HAP-1 (cell line): Measurements from ENCODE around the gene LAMTOR5.
"Not testable (repeated sequence)": the region's sequence is repeated elsewhere in the genome, so short reads cannot be mapped to it uniquely, and the experiment has no call there.

Source experiments
- DNase-seq, 2 experiments: peaks; one replicate each; pipeline ENCODE4 v3.0.0-alpha.2; 2016 to 2020; ENCODE audit warnings: low spot score in 2 of 2
- H3K27me3 ChIP-seq: fragments of 250-450 bp; sonication (Bioruptor Pico); 2 replicates; pipeline ENCODE4 v1.5.1; 2020; ENCODE audit warnings: low read depth, mild to moderate bottlenecking, moderate library complexity
- H3K36me3 ChIP-seq: fragments of 250-450 bp; sonication (Bioruptor Pico); replicated peaks from 2 replicates; pipeline ENCODE4 v1.5.1; 2020; ENCODE audit warnings: mild to moderate bottlenecking
- H3K4me1 ChIP-seq: fragments of 250-450 bp; sonication (Bioruptor Pico); 2 replicates; pipeline ENCODE4 v1.5.1; 2020; ENCODE audit warnings: mild to moderate bottlenecking
- H3K4me3 ChIP-seq: fragments of 250-450 bp; sonication (Bioruptor Pico); 2 replicates; pipeline ENCODE4 v1.5.1; 2020; ENCODE audit warnings: mild to moderate bottlenecking, moderate library complexity
- H3K9me3 ChIP-seq: fragments of 250-450 bp; sonication (Bioruptor Pico); 2 replicates; pipeline ENCODE4 v1.5.1; 2020; ENCODE audit warnings: mild to moderate bottlenecking, moderate library complexity
- in situ Hi-C: fragments of 300-500 bp; cut with MboI; formaldehyde crosslinking; loops from 3 replicates; pipeline ENCODE4 v1.14.3; 2020; ENCODE audit warnings: low sequenced_read_pairs, inconsistent platforms, mixed read lengths

LAMTOR5 gene

DNA sequence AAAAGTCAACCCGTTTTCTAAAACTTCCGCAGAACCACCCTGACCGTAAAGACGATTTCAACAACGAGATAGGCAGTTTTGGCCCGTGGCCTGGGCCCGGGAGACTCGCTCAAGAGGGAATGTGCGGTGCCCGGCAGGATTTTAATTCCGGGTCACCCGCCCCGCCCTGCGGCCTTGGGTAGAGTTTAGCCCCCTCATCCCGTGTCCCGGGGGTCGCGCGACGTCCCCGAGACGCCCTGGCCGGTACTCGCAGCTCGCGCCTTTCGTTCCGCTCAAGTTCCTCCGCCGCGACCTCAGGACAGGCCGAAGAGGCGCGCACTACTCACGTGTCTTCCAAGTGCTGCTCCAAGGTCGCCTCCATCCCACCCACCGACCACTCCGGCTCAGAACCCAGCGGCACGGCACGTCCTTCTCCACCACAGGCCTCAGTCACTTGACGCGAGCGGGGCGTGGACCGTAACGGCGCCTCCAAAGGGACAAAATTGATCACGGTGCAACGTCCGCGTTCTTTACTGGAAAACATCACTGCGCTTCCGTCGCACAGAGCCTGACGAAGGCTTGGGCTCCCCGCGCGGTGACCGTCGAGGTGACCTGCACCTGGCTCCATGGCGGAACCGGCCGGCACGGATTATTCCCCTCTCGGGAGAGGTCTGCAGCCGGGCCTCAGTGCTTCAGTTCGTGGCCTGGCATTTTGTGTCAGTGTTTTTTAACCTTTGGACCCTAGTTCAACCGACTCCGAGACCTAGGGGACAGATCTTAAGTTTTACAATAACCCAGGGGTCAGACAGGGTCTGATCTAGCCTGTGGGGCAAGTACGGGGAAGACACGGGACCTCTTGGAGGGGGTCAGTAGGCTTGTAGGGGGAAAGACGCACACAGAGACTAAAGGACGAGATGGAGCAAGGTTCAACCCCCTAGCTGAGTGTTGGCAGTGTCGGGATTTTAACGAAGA lies at the start of gene LAMTOR5:
Gene LAMTOR5 (minus strand): TSS at position 435 of the 951 bp plus-strand sequence. CDS start 74 bp downstream, at position 361.
- Histone ChIP-seq H3K4me3 (peak within 1 kb of the TSS; percentile 82), H3K4me1 (peaks cover 11% of the 10 kb centered on the region), H3K9me3 (no peaks in the 10 kb centered on the region), H3K36me3 (peaks cover 29% of the 10 kb centered on the region), H3K27me3 (no peaks in the 10 kb centered on the region)
- in situ Hi-C loops = no loop called here
- peak; percentile 69 to 91 for DNase-seq

DNA sequence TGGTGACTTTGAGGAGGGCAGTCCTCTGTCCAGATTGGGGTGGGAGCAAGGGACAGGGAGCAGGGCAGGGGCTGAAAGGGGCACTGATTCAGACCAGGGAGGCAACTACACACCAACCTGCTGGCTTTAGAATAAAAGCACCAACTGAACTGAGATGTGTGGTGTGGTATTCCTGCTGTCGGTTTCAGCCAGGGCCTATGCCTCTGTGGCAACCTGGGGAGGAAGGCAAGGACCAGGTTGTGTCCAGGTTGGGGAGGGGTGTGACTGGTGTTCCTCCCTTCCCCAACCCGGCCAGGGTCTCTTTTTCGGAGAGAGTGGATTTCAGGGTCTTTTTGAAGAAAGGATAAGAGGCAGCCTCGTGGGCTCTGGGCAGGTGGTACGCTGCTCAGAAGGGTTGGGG lies 49.7 kb upstream of the LAMTOR5 start:
- in situ Hi-C loops = no loop called here
- DNase-seq = no peak
- no peaks in the 10 kb centered on the region for H3K9me3 ChIP-seq
- H3K4me3 ChIP-seq = no peak overlapping the region
- H3K27me3 ChIP-seq = peaks cover 7% of the 10 kb centered on the region
- H3K4me1 ChIP-seq = no peaks in the 10 kb centered on the region
- no peaks in the 10 kb centered on the region for H3K36me3 ChIP-seq

DNA sequence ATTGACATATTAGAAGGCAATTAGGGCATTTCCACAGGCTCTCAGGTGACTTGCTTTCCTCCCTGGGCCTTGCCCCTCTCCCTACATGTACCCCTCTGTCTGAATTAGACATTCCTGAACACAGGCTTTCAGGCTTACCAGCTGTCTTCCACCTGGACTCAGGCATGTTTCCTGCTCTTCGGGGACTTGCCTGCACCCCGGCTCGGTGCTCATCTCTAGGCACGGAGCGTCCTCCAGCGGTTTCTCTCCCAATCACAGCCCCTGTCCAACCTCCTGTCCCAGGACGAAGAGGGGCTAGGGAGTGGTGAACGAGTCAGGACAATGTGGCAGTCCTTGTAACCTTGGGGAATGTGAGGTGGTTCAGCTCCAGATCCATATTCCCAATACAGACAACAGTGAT lies 47.7 kb upstream of the LAMTOR5 start:
- in situ Hi-C loops = no loop called here
- no peaks in the 10 kb centered on the region for H3K9me3 ChIP-seq
- no peak overlapping the region for H3K4me3 ChIP-seq
- H3K4me1 ChIP-seq = no peaks in the 10 kb centered on the region
- peak in 1 of 2 experiments; percentile 22 for DNase-seq
- H3K36me3 ChIP-seq = no peaks in the 10 kb centered on the region
- peaks cover 27% of the 10 kb centered on the region for H3K27me3 ChIP-seq

GRCh38 chr1:110454328-110454727 lies 46.8 kb upstream of the LAMTOR5 start:
- H3K9me3 ChIP-seq = no peaks in the 10 kb centered on the region
- no peak for DNase-seq
- in situ Hi-C loops = no loop called here
- no peaks in the 10 kb centered on the region; the same call in 1 of the 2 replicates for H3K4me1 ChIP-seq
- H3K4me3 ChIP-seq = no peak overlapping the region
- no peaks in the 10 kb centered on the region for H3K36me3 ChIP-seq
- H3K27me3 ChIP-seq = peaks cover 35% of the 10 kb centered on the region

DNA sequence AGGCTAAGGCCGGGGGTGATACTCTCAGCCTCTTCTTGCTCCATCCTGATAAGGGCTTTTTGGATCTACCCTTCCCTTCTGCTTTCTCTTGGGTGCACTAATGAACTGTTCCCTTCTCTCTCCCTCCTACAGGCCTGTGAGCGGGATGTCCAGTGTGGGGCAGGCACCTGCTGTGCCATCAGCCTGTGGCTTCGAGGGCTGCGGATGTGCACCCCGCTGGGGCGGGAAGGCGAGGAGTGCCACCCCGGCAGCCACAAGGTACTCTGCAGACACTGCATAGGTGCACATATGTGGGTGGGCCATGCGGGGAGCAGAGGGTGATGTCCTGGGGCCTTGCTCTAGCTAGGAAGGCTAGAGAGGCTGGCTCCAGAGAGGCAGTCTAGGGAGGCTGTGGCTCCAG lies 46.3 kb upstream of the LAMTOR5 start:
- H3K9me3 ChIP-seq = no peaks in the 10 kb centered on the region
- H3K4me3 ChIP-seq = no peak overlapping the region
- H3K27me3 ChIP-seq = peaks cover 37% of the 10 kb centered on the region
- DNase-seq = no peak
- H3K4me1 ChIP-seq = no peaks in the 10 kb centered on the region; the same call in 1 of the 2 replicates
- in situ Hi-C loops = no loop called here
- H3K36me3 ChIP-seq = no peaks in the 10 kb centered on the region

DNA sequence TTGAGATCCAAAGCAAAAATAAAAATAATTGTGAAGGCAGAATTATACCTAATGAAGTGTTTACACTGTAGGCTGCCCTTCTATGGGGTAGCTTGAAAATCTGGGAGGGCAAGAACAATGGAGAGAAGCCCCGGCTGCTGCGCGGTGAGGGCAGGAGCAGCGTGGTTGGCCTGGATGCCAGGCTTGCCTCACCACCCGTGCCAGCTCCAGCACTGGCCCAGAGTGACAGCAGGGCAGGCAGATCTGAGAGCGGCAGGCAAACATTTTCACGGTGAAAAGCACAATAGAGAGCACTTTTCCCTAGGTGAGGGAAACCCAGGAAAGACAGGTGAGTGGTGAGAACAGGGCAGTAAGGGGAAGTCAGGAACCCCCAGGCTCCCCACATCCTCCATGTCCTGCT lies 44.8 kb upstream of the LAMTOR5 start:
- DNase-seq = no peak
- peaks cover 48% of the 10 kb centered on the region for H3K27me3 ChIP-seq
- no peak overlapping the region for H3K4me3 ChIP-seq
- in situ Hi-C loops = no loop called here
- H3K4me1 ChIP-seq = no peaks in the 10 kb centered on the region; the same call in 1 of the 2 replicates
- no peaks in the 10 kb centered on the region for H3K9me3 ChIP-seq
- H3K36me3 ChIP-seq = no peaks in the 10 kb centered on the region

- in situ Hi-C loops = no loop called here
- no peak for DNase-seq
- no peak within 1 kb of the TSS for H3K4me3 ChIP-seq
- peaks cover 50% of the 10 kb centered on the region for H3K27me3 ChIP-seq
- H3K4me1 ChIP-seq = no peaks in the 10 kb centered on the region; the same call in 1 of the 2 replicates
- no peaks in the 10 kb centered on the region for H3K9me3 ChIP-seq
- no peaks in the 10 kb centered on the region for H3K36me3 ChIP-seq
Measured at GRCh38 chr1:110450929-110451328, 43.4 kb upstream of the LAMTOR5 start, which contains the start of gene PROK1. Gene PROK1 (plus strand): TSS chr1:110451149. CDS start chr1:110451217, 68 bp downstream.

- H3K36me3 ChIP-seq = no peaks in the 10 kb centered on the region
- in situ Hi-C loops = no loop called here
- no peak for DNase-seq
- no peak overlapping the region for H3K4me3 ChIP-seq
- peaks cover 50% of the 10 kb centered on the region for H3K27me3 ChIP-seq
- H3K4me1 ChIP-seq = no peaks in the 10 kb centered on the region; the same call in 1 of the 2 replicates
- H3K9me3 ChIP-seq = no peaks in the 10 kb centered on the region
Measured at GRCh38 chr1:110449661-110450651, 42.5 kb upstream of the LAMTOR5 start.

DNA sequence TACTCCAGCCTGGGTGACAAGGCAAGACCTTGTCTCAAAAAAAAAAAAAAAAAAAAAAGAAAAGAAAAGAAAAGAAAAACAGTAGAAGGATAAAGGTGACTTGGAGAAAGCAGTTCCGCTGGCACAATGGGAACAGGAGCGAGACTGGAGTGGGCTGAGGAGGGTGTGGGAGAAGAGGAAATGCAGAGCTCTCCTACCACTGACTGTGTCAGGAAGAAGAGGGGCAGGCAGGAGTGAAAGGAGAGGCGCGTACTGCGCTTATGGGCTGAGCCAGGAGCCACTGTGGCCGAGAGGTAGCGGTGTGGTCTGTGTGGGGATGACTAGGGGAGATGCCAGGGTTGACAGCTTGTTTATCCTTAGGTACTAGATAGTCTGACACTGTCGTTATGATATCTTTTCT lies 37.1 kb upstream of the LAMTOR5 start:
- no peaks in the 10 kb centered on the region for H3K36me3 ChIP-seq
- in situ Hi-C loops = no loop called here
- H3K4me1 ChIP-seq = no peaks in the 10 kb centered on the region; the same call in 1 of the 2 replicates
- DNase-seq = no peak
- H3K9me3 ChIP-seq = no peaks in the 10 kb centered on the region
- H3K27me3 ChIP-seq = peaks cover 17% of the 10 kb centered on the region
- no peak overlapping the region for H3K4me3 ChIP-seq

DNA sequence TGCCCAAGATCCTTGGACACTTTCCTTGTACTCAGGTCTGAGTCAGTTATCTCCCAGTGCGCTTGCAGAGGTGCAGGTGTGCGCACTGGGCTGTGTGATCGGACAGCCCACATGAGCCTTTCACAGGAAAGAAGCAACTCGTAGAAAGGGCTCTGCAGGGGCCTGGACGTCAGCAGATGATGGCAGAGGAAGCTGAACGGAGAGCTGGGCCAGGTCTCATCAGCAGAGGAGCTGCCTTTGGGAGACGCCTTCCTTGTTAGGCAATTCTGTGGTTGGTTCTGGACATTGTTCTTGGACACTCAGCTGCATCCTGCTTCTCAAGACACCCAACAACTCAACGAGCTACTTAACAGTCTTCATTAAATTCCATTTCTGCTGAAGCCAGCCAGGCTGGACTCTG lies 36.0 kb upstream of the LAMTOR5 start:
- H3K4me3 ChIP-seq = no peak overlapping the region
- H3K9me3 ChIP-seq = no peaks in the 10 kb centered on the region
- in situ Hi-C loops = no loop called here
- H3K27me3 ChIP-seq = peaks cover 10% of the 10 kb centered on the region
- H3K4me1 ChIP-seq = no peaks in the 10 kb centered on the region
- H3K36me3 ChIP-seq = no peaks in the 10 kb centered on the region
- DNase-seq = no peak

- no peaks in the 10 kb centered on the region for H3K27me3 ChIP-seq
- H3K9me3 ChIP-seq = no peaks in the 10 kb centered on the region
- no peak for DNase-seq
- H3K4me3 ChIP-seq = no peak overlapping the region
- no peaks in the 10 kb centered on the region for H3K4me1 ChIP-seq
- no peaks in the 10 kb centered on the region for H3K36me3 ChIP-seq
- in situ Hi-C loops = no loop called here
Measured at GRCh38 chr1:110441888-110442287, 34.4 kb upstream of the LAMTOR5 start.

GRCh38 chr1:110440877-110441276 lies 33.4 kb upstream of the LAMTOR5 start:
- Histone ChIP-seq H3K27me3 (no peaks in the 10 kb centered on the region), H3K4me1 (no peaks in the 10 kb centered on the region), H3K36me3 (no peaks in the 10 kb centered on the region), H3K9me3 (no peaks in the 10 kb centered on the region), H3K4me3 (no peak overlapping the region)
- in situ Hi-C loops = no loop called here
- DNase-seq = no peak

GRCh38 chr1:110439873-110440272 lies 32.4 kb upstream of the LAMTOR5 start:
- H3K4me1 ChIP-seq, DNase-seq, H3K36me3 ChIP-seq, in situ Hi-C loops, H3K27me3 ChIP-seq, H3K4me3 ChIP-seq, H3K9me3 ChIP-seq: not testable (repeated sequence)
